ENCODE results near the gene LONRF2.

DNA sequence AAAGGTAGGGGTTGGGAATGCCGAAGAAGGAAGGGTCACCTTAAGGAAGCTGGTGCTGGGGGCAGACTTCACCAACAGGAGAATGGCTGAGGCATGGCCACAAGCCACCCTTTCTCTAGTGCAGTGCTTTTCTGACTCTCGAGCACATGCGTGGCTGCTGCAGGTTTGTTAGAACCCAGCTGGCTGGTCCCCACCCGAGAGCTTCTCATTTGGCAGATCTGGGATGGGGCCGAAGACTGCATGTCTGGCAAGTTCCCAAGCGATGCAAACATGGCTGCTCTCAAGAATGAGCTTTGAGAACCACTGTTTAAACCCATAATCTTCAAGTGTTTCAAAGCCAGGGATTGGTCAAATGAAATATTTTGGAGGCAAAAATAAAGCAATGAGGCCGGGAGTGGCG, 63.2 kb downstream of the LONRF2 start:
- TF ChIP-seq, protein P1, sequence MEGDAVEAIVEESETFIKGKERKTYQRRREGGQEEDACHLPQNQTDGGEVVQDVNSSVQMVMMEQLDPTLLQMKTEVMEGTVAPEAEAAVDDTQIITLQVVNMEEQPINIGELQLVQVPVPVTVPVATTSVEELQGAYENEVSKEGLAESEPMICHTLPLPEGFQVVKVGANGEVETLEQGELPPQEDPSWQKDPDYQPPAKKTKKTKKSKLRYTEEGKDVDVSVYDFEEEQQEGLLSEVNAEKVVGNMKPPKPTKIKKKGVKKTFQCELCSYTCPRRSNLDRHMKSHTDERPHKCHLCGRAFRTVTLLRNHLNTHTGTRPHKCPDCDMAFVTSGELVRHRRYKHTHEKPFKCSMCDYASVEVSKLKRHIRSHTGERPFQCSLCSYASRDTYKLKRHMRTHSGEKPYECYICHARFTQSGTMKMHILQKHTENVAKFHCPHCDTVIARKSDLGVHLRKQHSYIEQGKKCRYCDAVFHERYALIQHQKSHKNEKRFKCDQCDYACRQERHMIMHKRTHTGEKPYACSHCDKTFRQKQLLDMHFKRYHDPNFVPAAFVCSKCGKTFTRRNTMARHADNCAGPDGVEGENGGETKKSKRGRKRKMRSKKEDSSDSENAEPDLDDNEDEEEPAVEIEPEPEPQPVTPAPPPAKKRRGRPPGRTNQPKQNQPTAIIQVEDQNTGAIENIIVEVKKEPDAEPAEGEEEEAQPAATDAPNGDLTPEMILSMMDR (IDR thresholded peaks at IDR 0.05), result no peak
- no peak for TF ChIP-seq POLR2A (IDR thresholded peaks at IDR 0.05)
